GM12878 (cell line): Measurements from ENCODE around the gene SYT12. TPM values are rescaled to one million over a fixed set of nuclear protein-coding genes. Genes with fewer than 3 reads are reported as not detected.

Experiments used
- ATAC-seq: fragments of 200-7000 bp; cut with Tn5 transposase; 3 replicates; pipeline ENCODE4 v1.9.1; 2020; ENCODE audit warnings: mild to moderate bottlenecking, moderate library complexity
- BruUV-seq: library from RNA; stranded (reverse); fragments of 400-500 nt; replicated peaks from 2 replicates; lab custom pipeline; 2021; lab: Mats Ljungman, UMichigan
- CTCF ChIA-PET: fragments of 300-600 bp; sonication (Branson Sonifier 250); formaldehyde crosslinking; extraction: SDS; loops from one replicate; lab custom pipeline; 2021; ENCODE audit warnings: inconsistent platforms; lab: Yijun Ruan, JAX
- POLR2A ChIA-PET: fragments of 350-600 bp; formaldehyde crosslinking; extraction: SDS; loops from one replicate; lab custom pipeline; 2021; ENCODE audit warnings: inconsistent platforms; lab: Charles Lee
- RAD21 ChIA-PET: fragments of 300-600 bp; sonication (Branson Sonifier 250); formaldehyde crosslinking; loops from one replicate; lab custom pipeline; 2023; ENCODE audit warnings: antibody characterized with exemption; ENCODE audit not compliant: unreplicated experiment; lab: Charles Lee
- SMC1A ChIA-PET: fragments of 300-600 bp; sonication (Branson Sonifier 250); formaldehyde crosslinking; loops from one replicate; lab custom pipeline; 2023; ENCODE audit not compliant: unreplicated experiment, uncharacterized antibody; lab: Charles Lee
- DNase-seq: peaks from one replicate; pipeline ENCODE4 v3.0.0-alpha.2; 2011; ENCODE audit warnings: low read depth, low spot score
- FAIRE-seq: peaks from 3 replicates; lab custom pipeline; 2011; peaks lifted over from hg19 to GRCh38; lab: Jason Lieb, UNC
- H2AFZ ChIP-seq: 2 replicates; pipeline ENCODE4 v1.6.0; 2011; ENCODE audit warnings: low read depth, low read length, control low read depth; ENCODE audit not compliant: control insufficient read depth
- H3K27ac ChIP-seq: 2 replicates; pipeline ENCODE4 v1.5.1; 2011; ENCODE audit warnings: control low read depth; ENCODE audit not compliant: control insufficient read depth, insufficient read depth
- H3K27me3 ChIP-seq, 2 experiments: replicated peaks in 1 of 2; 2 replicates each; pipeline versions ENCODE4 v1.6.0 to v1.6.1; 2011; ENCODE audit warnings: low read length in 1 of 2; ENCODE audit not compliant: control insufficient read depth in 2 of 2, insufficient read depth in 2 of 2
- H3K36me3 ChIP-seq, 2 experiments: 2 replicates each; pipeline ENCODE4 v1.5.1; 2011; ENCODE audit warnings: low read length in 1 of 2; ENCODE audit not compliant: control insufficient read depth in 2 of 2, insufficient read depth in 2 of 2
- H3K4me1 ChIP-seq: 2 replicates; pipeline ENCODE4 v1.6.1; 2011; ENCODE audit warnings: mild to moderate bottlenecking, low read length, moderate library complexity, mixed read lengths; ENCODE audit not compliant: control insufficient read depth, insufficient read depth
- H3K4me2 ChIP-seq: 2 replicates; pipeline ENCODE4 v1.6.0; 2011; ENCODE audit warnings: control low read depth; ENCODE audit not compliant: control insufficient read depth, insufficient read depth
- H3K4me3 ChIP-seq: fragments of 200-600 bp; sonication (generic); 2 replicates; pipeline ENCODE4 v1.5.1; 2016
- H3K79me2 ChIP-seq: 2 replicates; pipeline ENCODE4 v1.6.0; 2011; ENCODE audit warnings: low read length; ENCODE audit not compliant: control insufficient read depth, insufficient read depth
- H3K9ac ChIP-seq: 2 replicates; pipeline ENCODE4 v1.8.0; 2011; ENCODE audit warnings: low read length, control low read depth, mixed read lengths; ENCODE audit not compliant: control insufficient read depth, insufficient read depth
- H3K9me3 ChIP-seq: replicated peaks from 3 replicates; pipeline ENCODE4 v1.5.1; 2011; ENCODE audit warnings: mild to moderate bottlenecking, low read length; ENCODE audit not compliant: control insufficient read depth, insufficient read depth
- H4K20me1 ChIP-seq: 2 replicates; pipeline ENCODE4 v1.6.0; 2011; ENCODE audit not compliant: control insufficient read depth, insufficient read depth
- EGR1 ChIP-seq, 2 experiments: IDR thresholded peaks; 1 replicate in 1 of 2; 2 replicates in 1 of 2; pipeline ENCODE4 v1.6.1; 2011 to 2012; ENCODE audit warnings: low read depth in 2 of 2, low read length in 2 of 2, borderline replicate concordance in 1 of 2, mild to moderate bottlenecking in 1 of 2, moderate library complexity in 1 of 2
- HDGF ChIP-seq: fragments of 450-650 bp; IDR thresholded peaks from 2 replicates; pipeline ENCODE4 v1.6.1; 2016; ENCODE audit warnings: antibody characterized with exemption
- RAD51 ChIP-seq: fragments of 450-650 bp; IDR thresholded peaks from 2 replicates; pipeline ENCODE4 v1.6.1; 2016; ENCODE audit warnings: moderate library complexity, mild to moderate bottlenecking, inconsistent platforms
- SMARCA5 ChIP-seq: fragments of 450-650 bp; IDR thresholded peaks from 2 replicates; pipeline ENCODE4 v1.6.1; 2017; ENCODE audit warnings: mild to moderate bottlenecking
- TCF3 ChIP-seq: IDR thresholded peaks from 2 replicates; pipeline ENCODE4 v1.6.1; 2012; ENCODE audit warnings: low read depth, mild to moderate bottlenecking, low read length, borderline replicate concordance; ENCODE audit not compliant: insufficient read depth
- WGBS: methylation state at CpG from one replicate; pipeline ENCODE4 v1.1.6; 2016; ENCODE audit warnings: low lambda C conversion rate; ENCODE audit not compliant: insufficient replicate concordance, insufficient coverage; ENCODE audit errors: missing lambda C conversion rate; 5-methylcytosine and 5-hydroxymethylcytosine counted together
- in situ Hi-C: fragments of 300-500 bp; cut with MboI; formaldehyde crosslinking; loops from 9 replicates; pipeline ENCODE4 v1.14.3; 2018; ENCODE audit warnings: mixed read lengths
- intact Hi-C: fragments of 100-400 bp; cut with micrococcal nuclease; formaldehyde crosslinking; loops from one replicate; pipeline ENCODE4 v1.14.2; 2022; ENCODE audit not compliant: unreplicated experiment
- polyA plus RNA-seq, 11 experiments: library from polyadenylated mRNA; depleted of rRNA in 4 of 11; unstranded in 6 of 11; stranded (reverse) in 5 of 11; fragments of >200 nt; fragmentation: Nextera tagmentation in 4 of 11; fragmentation: Illumina TruSeq in 1 of 11; extraction: Ambion mirVana in 4 of 11; extraction: Trizol in 1 of 11; gene quantifications; 1 replicate in 1 of 11; 2 replicates in 10 of 11; pipeline versions ENCODE4 v1.2.1 to v1.2.3, GENCODE V29; 2011 to 2016; ENCODE audit warnings: inconsistent platforms in 2 of 11, missing spikeins in 2 of 11, low read depth in 1 of 11
- total RNA-seq, 4 experiments: library from RNA; depleted of rRNA in 3 of 4; stranded (reverse); fragments of >200 nt in 3 of 4; fragmentation: Illumina TruSeq in 1 of 4; extraction: Trizol in 1 of 4; gene quantifications; 2 replicates each; pipeline versions ENCODE4 v1.2.1 to v1.2.3, GENCODE V29; 2013 to 2021
- TF ChIP-seq, protein P1 (sequence below): IDR thresholded peaks from 2 replicates; pipeline ENCODE4 v1.6.1; 2012; ENCODE audit warnings: low read depth, low read length, improper control_type of control experiment
- TF ChIP-seq, protein P2 (sequence below): fragments of 150-350 bp; IDR thresholded peaks from 2 replicates; pipeline ENCODE4 v1.6.1; 2016; ENCODE audit warnings: low read depth, low read length

The SYT12 gene
- total and polyA plus RNA-seq, 10 of the 15 experiments (the other 5 are each of a cell fraction or from before 2014, with no cell fraction given) = 0.02 to 2.3 (median 0.84) TPM; not detected in 1

DNA sequence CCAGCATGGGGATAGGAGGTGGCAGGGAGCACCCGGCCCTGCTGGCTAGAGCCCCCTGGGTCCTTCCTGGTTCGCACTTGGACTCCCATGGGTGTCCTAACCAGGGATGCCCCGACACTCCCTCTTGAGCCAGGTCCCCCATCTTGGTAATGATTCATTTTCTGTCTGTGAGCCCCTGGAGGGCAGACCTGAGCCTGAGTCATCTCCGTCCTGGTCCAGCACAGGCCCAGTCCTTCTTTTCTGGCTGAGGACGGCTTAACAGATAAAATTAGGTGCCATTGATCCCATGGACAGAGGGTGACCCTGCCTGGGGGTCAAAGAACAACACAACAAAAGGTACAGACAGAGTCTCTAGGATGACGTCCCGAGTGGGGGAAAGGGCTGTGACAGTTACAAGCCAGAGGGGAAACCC is 37.2 kb downstream of the SYT12 start:
- Histone ChIP-seq H3K4me3 (no peak overlapping the region), H3K27ac (no peak overlapping the region), H3K9me3 (no peaks in the 10 kb centered on the region), H2AFZ (no peak overlapping the region), H3K27me3 (no peaks in the 10 kb centered on the region), H3K79me2 (no peaks in the 10 kb centered on the region), H3K9ac (no peak overlapping the region), H3K4me2 (no peak overlapping the region), H4K20me1 (no peaks in the 10 kb centered on the region), H3K36me3 (no peaks in the 10 kb centered on the region), H3K4me1 (peaks cover 10% of the 10 kb centered on the region)
- TF ChIP-seq EGR1 (IDR thresholded peaks at IDR 0.05; ENCODE audit: borderline replicate concordance in 1 of 2, low read depth in 2 of 2, low read length in 2 of 2) (no peak), HDGF (no peak), TCF3 (no peak), SMARCA5 (no peak), RAD51 (no peak)
- TF ChIP-seq, protein P1, sequence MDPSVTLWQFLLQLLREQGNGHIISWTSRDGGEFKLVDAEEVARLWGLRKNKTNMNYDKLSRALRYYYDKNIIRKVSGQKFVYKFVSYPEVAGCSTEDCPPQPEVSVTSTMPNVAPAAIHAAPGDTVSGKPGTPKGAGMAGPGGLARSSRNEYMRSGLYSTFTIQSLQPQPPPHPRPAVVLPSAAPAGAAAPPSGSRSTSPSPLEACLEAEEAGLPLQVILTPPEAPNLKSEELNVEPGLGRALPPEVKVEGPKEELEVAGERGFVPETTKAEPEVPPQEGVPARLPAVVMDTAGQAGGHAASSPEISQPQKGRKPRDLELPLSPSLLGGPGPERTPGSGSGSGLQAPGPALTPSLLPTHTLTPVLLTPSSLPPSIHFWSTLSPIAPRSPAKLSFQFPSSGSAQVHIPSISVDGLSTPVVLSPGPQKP = no peak
- TF ChIP-seq, protein P2, sequence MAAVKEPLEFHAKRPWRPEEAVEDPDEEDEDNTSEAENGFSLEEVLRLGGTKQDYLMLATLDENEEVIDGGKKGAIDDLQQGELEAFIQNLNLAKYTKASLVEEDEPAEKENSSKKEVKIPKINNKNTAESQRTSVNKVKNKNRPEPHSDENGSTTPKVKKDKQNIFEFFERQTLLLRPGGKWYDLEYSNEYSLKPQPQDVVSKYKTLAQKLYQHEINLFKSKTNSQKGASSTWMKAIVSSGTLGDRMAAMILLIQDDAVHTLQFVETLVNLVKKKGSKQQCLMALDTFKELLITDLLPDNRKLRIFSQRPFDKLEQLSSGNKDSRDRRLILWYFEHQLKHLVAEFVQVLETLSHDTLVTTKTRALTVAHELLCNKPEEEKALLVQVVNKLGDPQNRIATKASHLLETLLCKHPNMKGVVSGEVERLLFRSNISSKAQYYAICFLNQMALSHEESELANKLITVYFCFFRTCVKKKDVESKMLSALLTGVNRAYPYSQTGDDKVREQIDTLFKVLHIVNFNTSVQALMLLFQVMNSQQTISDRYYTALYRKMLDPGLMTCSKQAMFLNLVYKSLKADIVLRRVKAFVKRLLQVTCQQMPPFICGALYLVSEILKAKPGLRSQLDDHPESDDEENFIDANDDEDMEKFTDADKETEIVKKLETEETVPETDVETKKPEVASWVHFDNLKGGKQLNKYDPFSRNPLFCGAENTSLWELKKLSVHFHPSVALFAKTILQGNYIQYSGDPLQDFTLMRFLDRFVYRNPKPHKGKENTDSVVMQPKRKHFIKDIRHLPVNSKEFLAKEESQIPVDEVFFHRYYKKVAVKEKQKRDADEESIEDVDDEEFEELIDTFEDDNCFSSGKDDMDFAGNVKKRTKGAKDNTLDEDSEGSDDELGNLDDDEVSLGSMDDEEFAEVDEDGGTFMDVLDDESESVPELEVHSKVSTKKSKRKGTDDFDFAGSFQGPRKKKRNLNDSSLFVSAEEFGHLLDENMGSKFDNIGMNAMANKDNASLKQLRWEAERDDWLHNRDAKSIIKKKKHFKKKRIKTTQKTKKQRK = no peak
- in situ Hi-C loops (no loop called here), intact Hi-C loops (no loop called here)
- FAIRE-seq = no peak
- BruUV-seq = no TSS peak
- 34% methylated on average over 7 of the region's 7 CpGs for WGBS
- POLR2A ChIA-PET = no interaction called here
- no peak for DNase-seq
- peak; percentile 29; the same call in 1 of the 3 replicates for ATAC-seq
- SMC1A ChIA-PET = no interaction called here
- CTCF ChIA-PET = no interaction called here
- RAD21 ChIA-PET = no interaction called here
